Measurements from ENCODE around the gene IL17RE. TPM values are rescaled to one million over a fixed set of nuclear protein-coding genes. Genes with fewer than 3 reads are reported as not detected.
"Not testable (repeated sequence)": the region's sequence is repeated elsewhere in the genome, so short reads cannot be mapped to it uniquely, and the experiment has no call there.

Gene IL17RE, protein sequence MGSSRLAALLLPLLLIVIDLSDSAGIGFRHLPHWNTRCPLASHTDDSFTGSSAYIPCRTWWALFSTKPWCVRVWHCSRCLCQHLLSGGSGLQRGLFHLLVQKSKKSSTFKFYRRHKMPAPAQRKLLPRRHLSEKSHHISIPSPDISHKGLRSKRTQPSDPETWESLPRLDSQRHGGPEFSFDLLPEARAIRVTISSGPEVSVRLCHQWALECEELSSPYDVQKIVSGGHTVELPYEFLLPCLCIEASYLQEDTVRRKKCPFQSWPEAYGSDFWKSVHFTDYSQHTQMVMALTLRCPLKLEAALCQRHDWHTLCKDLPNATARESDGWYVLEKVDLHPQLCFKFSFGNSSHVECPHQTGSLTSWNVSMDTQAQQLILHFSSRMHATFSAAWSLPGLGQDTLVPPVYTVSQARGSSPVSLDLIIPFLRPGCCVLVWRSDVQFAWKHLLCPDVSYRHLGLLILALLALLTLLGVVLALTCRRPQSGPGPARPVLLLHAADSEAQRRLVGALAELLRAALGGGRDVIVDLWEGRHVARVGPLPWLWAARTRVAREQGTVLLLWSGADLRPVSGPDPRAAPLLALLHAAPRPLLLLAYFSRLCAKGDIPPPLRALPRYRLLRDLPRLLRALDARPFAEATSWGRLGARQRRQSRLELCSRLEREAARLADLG
- 10 to 100 TPM in 2 of 12 donors, 1 to 10 TPM in 8, under 1 TPM in 1, not detected in 1; 0.96 to 67.6 (median 1.8) TPM for polyA plus RNA-seq (ENCODE audit: insufficient read length in 12 of 12)
- long read RNA-seq, donor 1, partial matches to known transcripts = 23 of 23 reads
- long read RNA-seq, donor 1, other reads (novel, unspliced or antisense) = 0 of 23 reads
- long read RNA-seq, donor 2 = 0 reads
- long read RNA-seq, donor 3 = 0 reads
- long read RNA-seq, donor 4, partial matches to known transcripts = 5 of 5 reads
- long read RNA-seq, donor 4, other reads (novel, unspliced or antisense) = 0 of 5 reads
- long read RNA-seq, donor 5 = 0 reads
- long read RNA-seq, donor 6 = 0 reads
- long read RNA-seq, donor 7, partial matches to known transcripts = 6 of 6 reads
- long read RNA-seq, donor 7, other reads (novel, unspliced or antisense) = 0 of 6 reads
- long read RNA-seq, donor 8 = 0 reads
- long read RNA-seq, donor 9 = 0 reads
- long read RNA-seq, donor 10 = 0 reads
- long read RNA-seq, donor 11 = 0 reads

DNA sequence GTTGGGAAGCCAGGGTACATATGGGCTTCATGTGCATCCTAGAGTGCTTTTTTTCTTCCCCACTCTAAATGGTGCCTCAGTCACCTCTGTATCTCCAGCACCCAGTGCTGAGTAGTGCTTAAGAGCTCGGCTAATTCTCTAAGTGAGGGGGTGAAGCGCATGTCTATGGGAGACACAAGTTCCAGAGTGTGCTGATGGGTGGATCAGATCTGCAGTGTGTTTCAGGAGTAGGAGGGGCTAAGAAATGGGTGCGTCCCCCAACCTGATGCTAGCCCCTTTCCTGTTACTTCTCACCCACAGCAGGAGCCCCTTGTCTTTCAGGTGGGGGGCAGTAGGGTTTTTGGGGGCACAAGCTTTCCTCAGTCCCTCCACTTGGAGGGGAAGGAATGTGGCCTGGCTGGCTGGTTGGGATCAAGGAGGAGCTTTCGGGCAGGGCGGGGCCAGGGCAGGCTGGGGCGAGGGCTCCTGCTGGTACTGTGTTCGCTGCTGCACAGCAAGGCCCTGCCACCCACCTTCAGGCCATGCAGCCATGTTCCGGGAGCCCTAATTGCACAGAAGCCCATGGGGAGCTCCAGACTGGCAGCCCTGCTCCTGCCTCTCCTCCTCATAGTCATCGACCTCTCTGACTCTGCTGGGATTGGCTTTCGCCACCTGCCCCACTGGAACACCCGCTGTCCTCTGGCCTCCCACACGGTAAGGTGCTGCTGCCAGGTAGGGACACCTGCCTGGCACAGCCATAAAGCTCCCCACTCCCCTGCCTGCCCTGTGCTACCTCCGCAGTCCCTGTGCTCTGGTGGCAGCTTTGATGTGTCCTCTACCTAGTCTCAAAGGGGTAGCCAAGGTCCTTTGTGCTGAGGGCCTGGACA, at the start of gene IL17RE:
IL17RE (plus strand) TSS at position 477 of the 866 bp plus-strand sequence; CDS start at position 562, 85 bp downstream.
- no peak for DNase-seq

DNA sequence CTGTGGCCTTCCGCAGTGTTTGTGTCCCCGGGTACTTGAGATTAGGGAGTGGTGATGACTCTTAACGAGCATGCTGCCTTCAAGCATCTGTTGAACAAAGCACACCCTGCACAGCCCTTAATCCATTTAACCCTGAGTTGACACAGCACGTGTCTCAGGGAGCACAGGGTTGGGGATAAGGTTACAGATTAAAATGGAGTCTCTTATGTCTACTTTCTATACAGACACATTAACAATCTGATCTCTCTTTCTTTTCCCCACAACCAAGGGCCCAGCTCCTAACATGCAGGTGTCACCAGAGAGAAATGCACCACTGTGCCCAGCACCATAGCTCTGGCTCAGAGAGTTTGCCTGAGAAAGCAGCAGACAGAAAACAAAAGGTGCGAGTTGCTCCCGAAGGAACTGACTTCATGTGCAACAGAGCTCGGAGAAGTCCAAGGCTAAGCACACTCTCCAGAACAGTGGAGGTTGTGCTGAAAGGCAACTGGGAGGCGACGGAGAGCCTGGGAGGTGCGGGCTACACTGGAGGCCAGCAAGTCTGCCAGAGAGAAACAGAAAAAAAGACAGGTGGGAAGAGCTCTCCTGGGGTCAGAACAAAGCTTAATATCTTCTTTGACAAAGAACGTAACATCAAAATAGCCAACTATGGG, 48.2 kb upstream of the IL17RE start:
- DNase-seq = not testable (repeated sequence)

DNA sequence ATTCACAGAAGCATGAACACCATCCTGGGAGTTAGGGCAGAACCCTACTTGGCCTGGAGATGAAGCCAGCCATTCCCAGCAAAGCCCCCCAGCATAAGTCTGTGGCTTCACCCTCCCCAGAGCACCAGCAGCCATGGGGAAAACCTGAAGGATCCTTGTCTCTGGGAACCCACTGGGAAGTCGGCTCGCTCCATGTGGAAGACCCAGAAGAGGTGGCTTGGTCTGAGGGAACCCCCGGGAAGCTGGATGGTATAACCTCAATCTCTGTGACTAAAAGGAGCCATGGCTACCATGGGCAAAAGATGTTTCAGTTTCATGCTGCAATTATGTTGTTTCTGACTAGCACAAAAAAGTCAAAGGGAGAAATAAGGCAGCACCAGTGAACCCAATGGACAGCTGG, 47.1 kb upstream of the IL17RE start:
- no peak for DNase-seq

DNA sequence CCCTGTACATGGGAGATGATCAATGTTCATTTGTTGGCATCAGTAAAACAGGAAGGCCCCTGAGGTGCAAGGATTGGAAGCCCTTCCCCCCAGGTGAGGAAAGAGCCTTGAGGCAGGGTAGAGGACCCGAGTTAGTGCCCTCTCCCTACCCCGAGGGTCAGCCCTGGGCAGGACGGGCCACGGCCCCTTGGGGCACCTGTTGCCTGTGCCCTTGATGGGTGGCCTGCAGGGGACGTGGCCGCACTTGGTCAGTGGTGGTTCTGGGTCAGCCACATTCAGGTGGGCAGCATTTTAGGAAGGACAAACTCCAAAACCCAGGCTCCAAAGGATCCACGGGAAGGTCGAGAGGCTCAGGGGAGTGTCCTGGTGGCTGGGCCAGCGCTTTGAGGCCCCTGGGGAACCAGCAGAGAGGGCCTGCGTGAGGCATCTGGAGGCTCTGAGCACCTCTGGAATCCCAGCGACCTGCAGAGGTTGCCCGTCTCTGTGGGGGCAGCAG, 43.1 kb upstream of the IL17RE start:
- DNase-seq = no peak

DNA sequence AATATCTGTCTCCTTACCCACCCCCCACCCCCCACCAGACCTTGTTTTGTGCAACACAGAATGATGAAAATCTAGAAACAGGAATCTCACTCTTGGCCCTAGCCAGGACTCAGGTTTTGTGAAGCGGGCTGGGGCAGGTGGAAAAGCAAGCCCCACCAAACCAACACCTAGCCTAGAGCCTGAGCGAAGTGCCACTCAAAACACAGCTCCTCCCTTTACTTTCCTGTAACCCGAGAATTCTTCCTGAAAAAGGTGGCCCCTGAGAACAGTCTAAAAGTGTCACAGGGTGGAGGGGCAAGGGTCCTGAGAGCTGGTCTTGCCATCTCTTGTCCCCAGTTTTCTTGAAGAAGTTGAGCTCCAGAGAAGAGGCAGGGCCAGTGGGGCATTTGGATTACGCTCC, 41.4 kb upstream of the IL17RE start:
- no peak for DNase-seq

DNA sequence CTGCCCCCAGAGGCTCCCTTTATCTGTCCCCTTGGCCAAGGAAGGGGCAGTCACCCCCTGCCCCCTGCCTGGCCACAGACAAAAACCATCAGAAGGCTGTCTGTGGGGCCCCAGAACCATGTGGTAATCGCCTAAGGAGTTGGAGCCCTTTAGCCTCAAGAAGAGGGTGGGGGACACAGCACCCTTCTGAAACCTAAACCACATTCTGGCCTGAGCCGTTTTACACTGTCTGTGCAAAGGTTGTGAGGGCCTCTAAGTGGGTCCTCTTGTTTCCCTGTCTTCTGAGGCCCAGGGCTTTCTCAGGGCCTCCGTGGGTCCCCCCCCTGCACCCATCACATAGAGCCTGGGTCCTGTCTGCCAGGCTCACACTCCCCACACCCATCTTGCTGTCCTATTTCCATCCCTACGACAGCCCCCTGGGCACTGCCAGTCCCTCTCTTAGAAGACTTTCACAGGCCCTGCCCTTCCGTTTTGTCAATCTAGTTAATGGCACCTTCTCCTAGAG, 41.0 kb upstream of the IL17RE start:
- DNase-seq = no peak

DNA sequence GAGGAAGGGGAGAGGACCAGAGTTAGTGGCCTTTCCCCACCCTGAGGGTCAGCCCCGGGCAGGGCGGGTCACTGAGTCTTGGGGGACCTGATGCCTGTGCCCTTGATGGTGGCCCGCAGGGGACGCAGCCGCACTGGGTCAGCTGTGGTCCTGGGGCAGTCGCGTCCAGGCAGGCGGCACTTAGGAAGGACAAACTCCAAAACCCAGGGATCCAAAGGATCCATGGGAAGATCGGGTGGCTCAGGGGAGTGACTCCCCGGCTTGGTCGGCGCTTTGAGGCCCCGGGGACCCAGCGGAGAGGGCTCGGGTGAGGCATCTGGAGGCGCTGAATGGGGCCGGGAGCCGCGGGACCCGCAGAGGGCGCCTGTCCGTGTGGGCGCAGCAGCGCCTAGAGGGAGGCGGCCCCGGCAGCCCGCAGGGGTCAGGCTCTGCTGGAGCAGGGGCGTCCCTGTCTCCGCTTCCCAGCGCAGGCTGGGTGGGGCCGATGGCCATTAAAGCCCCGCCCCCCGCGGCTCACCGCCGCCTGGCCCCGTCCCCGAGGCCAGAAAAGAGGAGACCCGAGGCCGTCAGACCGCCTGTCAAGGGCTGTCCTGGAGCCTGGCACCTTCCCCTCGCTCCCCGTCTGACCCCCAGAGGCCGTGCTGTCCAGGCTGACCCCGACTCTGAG, 40.1 kb upstream of the IL17RE start:
- DNase-seq = peak; percentile 38

DNA sequence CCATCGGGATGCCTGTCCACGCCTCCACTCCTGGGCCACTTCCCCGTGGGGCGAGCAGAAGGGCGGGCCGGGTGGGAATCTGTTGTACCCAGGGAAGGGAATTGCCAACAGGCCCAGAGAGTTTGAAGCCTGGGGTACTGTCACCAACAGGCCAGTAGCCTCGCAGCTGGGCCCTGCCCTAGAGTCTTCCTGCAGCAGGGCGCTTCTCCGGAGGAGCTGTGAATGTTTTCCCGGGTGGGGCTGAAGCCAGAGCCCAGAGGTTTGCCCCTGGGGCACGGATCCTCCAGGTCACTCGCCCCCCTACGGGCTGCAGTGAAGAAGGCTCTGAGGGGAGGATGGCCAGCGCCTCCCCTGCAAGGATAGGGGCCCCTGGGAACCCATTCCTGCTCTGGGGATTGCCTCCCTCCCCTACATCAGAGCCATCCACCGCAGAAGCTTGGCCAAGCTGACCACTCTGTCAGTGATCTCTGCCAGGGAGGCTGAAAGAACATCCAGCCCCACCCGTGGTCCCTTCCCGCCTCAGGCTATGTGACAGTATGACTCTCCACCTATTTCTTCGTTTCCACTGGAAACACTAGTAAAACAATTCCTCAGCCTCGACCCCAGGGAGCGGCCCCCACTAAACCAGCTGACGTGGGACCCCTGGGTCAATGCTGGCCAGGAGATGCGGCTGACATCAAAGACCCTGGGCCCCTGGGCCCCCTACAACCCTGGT, 39.4 kb upstream of the IL17RE start:
- DNase-seq = no peak

DNA sequence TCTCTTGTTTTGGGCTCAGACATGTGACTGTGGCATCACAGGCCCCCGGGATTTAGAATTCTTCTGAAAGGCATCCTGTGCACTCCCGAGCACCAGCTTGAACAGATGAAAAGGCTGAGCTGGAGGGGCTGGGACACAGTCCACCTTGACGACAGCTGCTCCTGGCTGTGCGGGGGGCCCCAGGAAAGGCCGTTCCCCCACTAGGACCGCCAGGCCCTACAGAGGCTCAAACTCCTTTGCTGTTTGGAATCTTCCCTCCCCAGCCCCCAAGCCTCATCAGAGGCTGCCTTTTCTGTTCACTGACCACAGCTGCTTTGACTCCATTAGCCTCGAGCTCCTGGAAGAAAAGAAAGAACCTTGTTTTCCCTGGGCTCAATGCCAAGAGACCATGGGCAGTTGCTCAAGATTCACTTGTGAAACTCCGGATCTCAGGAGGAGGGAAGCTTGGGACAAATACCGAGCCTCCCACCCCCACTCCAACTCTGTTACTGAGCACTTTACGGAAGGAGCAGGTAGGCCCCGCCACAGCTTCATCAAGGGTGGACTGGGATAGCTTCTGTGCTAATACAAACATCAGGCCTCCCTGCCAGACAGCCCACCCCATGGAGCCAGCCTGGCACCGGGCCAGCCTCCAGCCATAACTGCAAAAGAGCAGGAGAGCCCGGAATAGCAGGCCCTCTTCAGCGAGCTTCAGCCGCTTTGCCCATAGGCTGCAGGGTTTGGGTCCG, 38.3 kb upstream of the IL17RE start:
- DNase-seq = peak; percentile 70

DNA sequence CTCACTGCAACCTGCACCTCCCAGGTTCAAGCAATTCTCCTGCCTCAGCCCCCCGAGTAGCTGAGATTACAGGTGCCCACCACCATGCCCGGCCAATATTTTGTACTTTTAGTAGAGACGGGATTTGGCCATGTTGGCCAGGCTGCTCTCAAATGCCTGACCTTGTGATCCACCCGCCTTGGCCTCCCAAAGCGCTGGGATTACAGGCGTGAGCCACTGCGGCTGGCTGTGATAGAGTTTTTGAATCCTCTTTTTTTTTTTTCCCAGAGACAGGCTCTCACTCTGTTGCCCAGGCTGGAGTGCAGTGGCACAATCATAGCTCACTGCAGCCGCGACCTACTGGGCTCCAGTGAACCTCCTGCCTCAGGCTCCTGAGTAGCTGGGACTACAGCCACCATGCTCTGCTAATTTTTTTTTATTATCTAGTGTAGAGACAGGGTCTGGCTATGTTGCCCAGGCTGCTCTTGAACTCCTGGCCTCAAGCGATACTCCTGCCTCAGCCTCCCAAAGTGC, 37.5 kb upstream of the IL17RE start:
- DNase-seq = not testable (repeated sequence)

DNA sequence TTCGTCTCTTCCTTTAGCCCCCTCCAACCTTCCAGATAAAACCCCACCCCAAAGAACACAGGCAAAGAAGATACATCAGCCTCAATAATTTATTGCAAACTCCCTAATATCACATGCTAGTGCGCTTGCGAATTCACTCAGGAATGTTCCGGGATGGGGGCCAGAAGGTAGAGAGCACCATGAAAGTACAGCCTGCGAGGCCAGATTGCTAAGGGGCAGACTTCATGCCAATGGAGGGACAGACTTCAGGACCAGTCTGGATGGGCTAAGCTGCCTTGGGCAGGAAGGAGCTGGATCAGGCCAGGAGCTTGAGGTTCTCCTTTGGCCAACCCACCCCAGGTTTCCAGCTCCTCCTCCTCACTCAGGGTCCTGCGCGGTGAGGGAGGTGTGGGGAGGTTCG, 36.0 kb upstream of the IL17RE start:
- no peak for DNase-seq

DNA sequence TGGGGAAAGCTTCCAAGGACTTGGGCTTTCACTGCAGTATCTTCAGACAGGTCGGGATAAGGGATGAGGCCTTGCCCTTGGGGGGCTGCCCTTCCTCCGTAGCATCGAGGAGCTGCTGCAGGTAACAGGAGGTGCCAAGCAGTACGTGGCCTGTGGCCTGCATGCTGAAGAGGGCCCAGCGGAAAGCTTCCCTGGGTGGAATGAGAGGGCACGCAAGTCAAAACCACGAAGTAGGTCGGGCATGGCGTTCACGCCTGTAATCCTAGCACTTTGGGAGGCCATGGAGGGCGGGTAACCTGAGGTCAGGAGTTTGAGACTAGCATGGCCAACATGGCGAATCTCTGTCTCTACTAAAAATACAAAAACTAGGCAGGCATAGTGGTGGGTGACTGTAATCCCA, 35.5 kb upstream of the IL17RE start:
- DNase-seq = no peak

DNA sequence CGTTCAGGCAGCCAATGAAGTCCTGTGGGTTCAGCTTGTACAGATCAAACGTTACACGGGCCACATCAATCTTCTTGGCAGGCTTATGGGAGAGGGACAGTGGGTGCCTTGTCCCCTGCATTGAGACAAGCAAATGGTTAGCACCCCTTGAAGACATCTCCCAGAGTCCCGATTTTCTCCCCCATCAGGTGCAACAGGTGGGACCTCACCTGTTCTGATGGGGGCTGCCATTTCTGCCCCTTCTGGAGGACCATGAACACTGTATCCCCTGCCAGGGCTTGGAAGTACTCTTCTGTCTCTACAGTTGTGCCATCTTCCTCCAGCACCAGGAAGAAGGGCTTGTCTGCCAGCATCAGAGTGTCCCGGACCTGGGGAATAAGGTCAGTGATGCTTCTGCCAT, 32.7 kb upstream of the IL17RE start:
- no peak for DNase-seq

DNA sequence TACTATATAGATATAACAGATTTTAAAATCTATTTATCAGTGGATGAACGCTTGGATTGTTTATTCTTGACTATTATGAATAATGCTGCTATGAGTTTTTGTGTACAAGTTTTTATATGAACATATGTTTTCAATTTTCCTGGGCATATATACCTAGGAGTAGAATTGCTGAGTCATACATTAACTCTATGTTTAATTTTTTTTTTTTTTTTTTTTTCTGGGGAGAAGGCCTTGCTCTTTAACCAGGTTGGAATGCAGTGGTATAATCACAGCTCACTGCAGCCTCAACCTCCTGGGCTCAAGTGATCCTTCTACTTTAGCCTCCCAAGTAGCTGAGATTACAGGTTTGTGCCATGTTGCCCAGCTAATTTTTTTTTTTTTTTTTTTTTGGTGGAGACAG, 31.7 kb upstream of the IL17RE start:
- DNase-seq = no peak

DNA sequence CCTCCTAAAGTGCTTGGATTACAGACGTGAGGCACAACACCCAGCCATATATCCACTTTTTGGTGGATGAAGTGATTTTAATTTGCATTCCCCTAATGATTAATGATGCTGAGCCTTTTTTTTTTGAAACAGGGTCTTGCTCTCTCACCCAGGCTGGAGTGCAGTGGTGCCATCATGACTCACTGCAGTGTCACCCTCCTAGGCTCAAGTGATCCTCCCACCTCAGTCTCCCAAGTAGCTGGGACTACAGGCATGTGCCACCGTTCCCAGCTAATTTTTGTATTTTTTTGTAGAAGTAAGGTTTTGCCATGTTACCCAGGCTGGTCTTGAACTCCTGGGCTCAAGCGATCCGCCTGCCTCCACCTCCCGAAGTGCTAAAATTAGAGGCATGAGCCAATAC, 30.6 kb upstream of the IL17RE start:
- not testable (repeated sequence) for DNase-seq

DNA sequence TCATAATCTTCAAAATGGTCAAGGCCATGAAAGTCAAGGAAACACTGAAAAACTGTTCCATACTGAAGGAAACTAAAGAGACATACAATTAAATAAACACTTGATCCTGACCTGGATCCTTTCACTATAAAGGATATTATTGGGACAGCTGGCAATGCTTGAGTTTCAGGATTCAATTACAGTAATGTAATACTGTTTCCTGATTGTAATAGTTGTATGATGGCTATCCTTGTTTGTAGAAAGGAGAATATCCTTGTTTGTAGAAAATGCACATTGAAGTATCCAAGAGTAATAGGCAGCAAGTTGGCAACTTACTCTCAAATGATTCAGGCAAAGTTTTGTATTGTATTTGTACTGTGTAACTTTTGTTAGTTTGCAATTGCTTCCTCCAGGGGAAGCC, 27.2 kb upstream of the IL17RE start:
- no peak for DNase-seq

DNA sequence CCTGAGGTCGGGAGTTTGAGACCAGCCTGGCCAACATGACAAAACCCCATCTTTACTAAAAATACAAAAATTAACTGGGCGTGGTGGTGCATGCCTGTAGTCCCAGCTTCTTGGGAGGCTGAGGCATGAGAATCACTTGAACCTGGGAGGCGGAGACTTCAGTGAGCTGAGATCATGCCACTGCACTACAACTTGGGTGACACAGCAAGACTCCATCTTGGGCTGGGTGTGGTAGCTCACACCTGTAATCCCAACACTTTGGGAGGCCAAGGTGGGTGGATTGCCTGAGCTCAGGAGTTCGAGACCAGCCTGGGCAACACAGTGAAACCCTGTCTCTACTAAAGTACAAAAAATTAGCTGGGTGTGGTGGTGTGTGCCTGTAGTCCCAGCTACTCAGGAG, 26.4 kb upstream of the IL17RE start:
- not testable (repeated sequence) for DNase-seq

DNA sequence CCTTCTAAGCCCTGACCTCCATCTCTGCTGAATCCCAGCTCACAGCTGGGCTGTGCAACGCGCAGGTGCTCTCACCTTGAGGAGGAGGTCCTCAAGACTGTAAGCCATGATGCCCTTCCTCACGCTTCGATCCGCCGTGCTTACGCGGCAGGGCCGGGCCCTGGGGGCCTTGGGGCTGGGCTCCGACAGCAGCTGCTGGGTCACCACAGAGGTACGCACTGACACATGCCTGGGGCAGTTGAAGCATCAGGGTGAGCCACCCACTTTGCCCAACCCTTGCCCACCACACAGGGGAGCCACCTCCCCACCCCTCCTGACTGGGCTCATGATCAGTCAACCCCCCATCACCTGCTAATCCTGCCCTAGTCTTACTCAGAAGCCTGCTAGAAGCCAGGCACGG, 25.7 kb upstream of the IL17RE start:
- DNase-seq = no peak
